CD4-positive, alpha-beta T cell (primary cell): Measurements from ENCODE around the gene ITPRIPL1. TPM values are rescaled to one million over a fixed set of nuclear protein-coding genes. Genes with fewer than 3 reads are reported as not detected.
"Not testable (repeated sequence)": the region's sequence is repeated elsewhere in the genome, so short reads cannot be mapped to it uniquely, and the experiment has no call there.

Experiments used
- ATAC-seq: fragments of 200-7000 bp; cut with Tn5 transposase; one replicate; pipeline ENCODE4 v1.10.0; 2022; ENCODE audit warnings: mild to moderate bottlenecking; ENCODE audit not compliant: poor library complexity
- CTCF ChIA-PET: fragments of 350-600 bp; sonication (Branson Sonifier 250); formaldehyde crosslinking; loops from one replicate; lab custom pipeline; 2021; ENCODE audit warnings: antibody characterized with exemption, inconsistent platforms; lab: Charles Lee
- POLR2A ChIA-PET: fragments of 350-600 bp; sonication (Branson Sonifier 250); formaldehyde crosslinking; loops from one replicate; lab custom pipeline; 2021; ENCODE audit warnings: antibody characterized with exemption, inconsistent platforms; lab: Charles Lee
- DNase-seq, 14 experiments: peaks; one replicate each; pipeline ENCODE4 v3.0.0-alpha.2; 2013 to 2020; ENCODE audit warnings: mixed read lengths in 2 of 14
- H3K27ac ChIP-seq, 2 donors: one replicate each; pipeline versions ENCODE4 v1.5.1 to v1.7.0; 2013; ENCODE audit warnings: low read length in 2 of 2, low read depth in 1 of 2, mild to moderate bottlenecking in 1 of 2
- H3K27me3 ChIP-seq, 2 experiments: 1 replicate in 1 of 2; 2 replicates in 1 of 2; pipeline versions ENCODE4 v1.6.1 to v1.7.0; 2013; ENCODE audit warnings: low read length in 2 of 2, control low read depth in 1 of 2, mild to moderate bottlenecking in 1 of 2, moderate library complexity in 1 of 2; ENCODE audit not compliant: insufficient read depth in 2 of 2, control insufficient read depth in 1 of 2
- H3K36me3 ChIP-seq: one replicate; pipeline ENCODE4 v1.6.1; 2013; ENCODE audit warnings: low read length, control low read depth; ENCODE audit not compliant: insufficient read depth
- H3K4me1 ChIP-seq: one replicate; pipeline ENCODE4 v1.6.1; 2013; ENCODE audit warnings: low read length, control low read depth; ENCODE audit not compliant: insufficient read depth
- H3K4me3 ChIP-seq: one replicate; pipeline ENCODE4 v1.5.1; 2013; ENCODE audit warnings: mild to moderate bottlenecking, low read length, moderate library complexity
- H3K9me3 ChIP-seq, 2 experiments: 1 replicate in 1 of 2; 2 replicates in 1 of 2; pipeline versions ENCODE4 v1.6.1 to v1.7.0; 2013; ENCODE audit warnings: low read length in 2 of 2, mild to moderate bottlenecking in 2 of 2, control low read depth in 1 of 2, moderate library complexity in 1 of 2; ENCODE audit not compliant: control insufficient read depth in 1 of 2, insufficient read depth in 1 of 2
- H3K27ac Mint-ChIP-seq: one replicate; pipeline ENCODE4 v1.8.0; 2020; ENCODE audit warnings: mixed read lengths
- H3K27me3 Mint-ChIP-seq: one replicate; pipeline ENCODE4 v1.8.0; 2021; ENCODE audit warnings: mixed read lengths
- H3K36me3 Mint-ChIP-seq: one replicate; pipeline ENCODE4 v1.8.0; 2021; ENCODE audit warnings: low read depth, mixed read lengths
- H3K4me1 Mint-ChIP-seq: one replicate; pipeline ENCODE4 v1.8.0; 2021; ENCODE audit warnings: low read depth, mixed read lengths
- H3K4me3 Mint-ChIP-seq: one replicate; pipeline ENCODE4 v1.8.0; 2020; ENCODE audit warnings: mild to moderate bottlenecking, mixed read lengths
- H3K9me3 Mint-ChIP-seq: one replicate; pipeline ENCODE4 v1.8.0; 2020; ENCODE audit warnings: mixed read lengths
- CTCF ChIP-seq: fragments of 200-600 bp; IDR thresholded peaks from one replicate; pipeline ENCODE4 v1.8.0; 2022; ENCODE audit warnings: antibody characterized with exemption, mild to moderate bottlenecking
- intact Hi-C, 2 experiments: fragments of 100-400 bp; cut with DNase I in 1 of 2; cut with micrococcal nuclease in 1 of 2; formaldehyde crosslinking; loops; one replicate each; pipeline versions ENCODE4 v1.15.1 to v1.9.0; 2023 to 2025; cut with DNase I, micrococcal nuclease
- total RNA-seq, 174 experiments: library from RNA in 2 of 174; stranded (reverse) in 2 of 174; gene quantifications; one replicate each; pipeline ENCODE4 v1.2.3 and lab custom pipeline; 2021 to 2026

ITPRIPL1 gene
- total RNA-seq, 2 experiments from 2014 or later = 5.1 to 5.7 TPM

GRCh38 chr2:96287273-96287856 lies 37.8 kb upstream of the ITPRIPL1 start:
- H3K4me1 Mint-ChIP-seq = no peaks in the 10 kb centered on the region
- Histone ChIP-seq H3K36me3 (peaks cover 99% of the 10 kb centered on the region), H3K27me3 (no peaks in the 10 kb centered on the region), H3K27ac (no peak overlapping the region), H3K4me3 (no peak overlapping the region), H3K9me3 (no peaks in the 10 kb centered on the region), H3K4me1 (no peaks in the 10 kb centered on the region)
- ChIA-PET POLR2A (no interaction called here), CTCF (no interaction called here)
- no peaks in the 10 kb centered on the region for H3K27me3 Mint-ChIP-seq
- H3K4me3 Mint-ChIP-seq = no peak overlapping the region
- ATAC-seq = no peak
- no peak for DNase-seq
- H3K36me3 Mint-ChIP-seq = peaks cover 100% of the 10 kb centered on the region
- TF ChIP-seq CTCF = no peak
- no peaks in the 10 kb centered on the region for H3K9me3 Mint-ChIP-seq
- intact Hi-C loops = no loop called here
- H3K27ac Mint-ChIP-seq = no peak overlapping the region

GRCh38 chr2:96291751-96292150 lies 33.4 kb upstream of the ITPRIPL1 start:
- ChIA-PET CTCF (no interaction called here), POLR2A (interaction anchor here (1.1 kb wide), 1 partner anchor 9 kb away, joined by 6 read pairs; no protein-coding TSS in a partner anchor)
- TF ChIP-seq CTCF = no peak
- no peaks in the 10 kb centered on the region for H3K9me3 Mint-ChIP-seq
- peaks cover 99% of the 10 kb centered on the region for H3K36me3 ChIP-seq
- no peaks in the 10 kb centered on the region for H3K27me3 ChIP-seq
- H3K36me3 Mint-ChIP-seq = peaks cover 100% of the 10 kb centered on the region
- H3K4me1 Mint-ChIP-seq = no peaks in the 10 kb centered on the region
- H3K9me3 ChIP-seq = no peaks in the 10 kb centered on the region
- no peak overlapping the region for H3K4me3 Mint-ChIP-seq
- no peak overlapping the region for H3K4me3 ChIP-seq
- no peak overlapping the region for H3K27ac Mint-ChIP-seq
- DNase-seq (no peak), ATAC-seq (no peak)
- H3K27ac ChIP-seq = no peak overlapping the region
- intact Hi-C loops = no loop called here
- no peaks in the 10 kb centered on the region for H3K27me3 Mint-ChIP-seq
- no peaks in the 10 kb centered on the region for H3K4me1 ChIP-seq

GRCh38 chr2:96294271-96294670 lies 30.8 kb upstream of the ITPRIPL1 start:
- H3K36me3 Mint-ChIP-seq = peaks cover 100% of the 10 kb centered on the region
- H3K4me3 ChIP-seq, H3K27me3 Mint-ChIP-seq, H3K27me3 ChIP-seq, intact Hi-C loops, H3K9me3 Mint-ChIP-seq, ATAC-seq, H3K9me3 ChIP-seq, H3K27ac Mint-ChIP-seq, H3K4me3 Mint-ChIP-seq, H3K4me1 Mint-ChIP-seq, H3K27ac ChIP-seq, H3K4me1 ChIP-seq, DNase-seq: not testable (repeated sequence)
- POLR2A ChIA-PET = interaction anchor here (1.5 kb wide), 1 partner anchor 11 kb away, joined by 5 read pairs; the partner anchor contains the start of gene SNRNP200
- CTCF ChIA-PET = interaction anchor here (1.0 kb wide), 1 partner anchor 10 kb away, joined by 3 read pairs; no protein-coding TSS in a partner anchor
- peaks cover 99% of the 10 kb centered on the region for H3K36me3 ChIP-seq

GRCh38 chr2:96296925-96297324 lies 28.2 kb upstream of the ITPRIPL1 start:
- Histone ChIP-seq H3K4me3 (no peak overlapping the region), H3K27ac (no peak overlapping the region), H3K36me3 (peaks cover 99% of the 10 kb centered on the region), H3K27me3 (no peaks in the 10 kb centered on the region), H3K9me3 (no peaks in the 10 kb centered on the region), H3K4me1 (peaks cover 9% of the 10 kb centered on the region)
- DNase-seq (no peak), ATAC-seq (no peak)
- ChIA-PET POLR2A (no interaction called here), CTCF (no interaction called here)
- intact Hi-C loops = no loop called here
- no peak overlapping the region for H3K27ac Mint-ChIP-seq
- H3K27me3 Mint-ChIP-seq = no peaks in the 10 kb centered on the region
- no peak for TF ChIP-seq CTCF
- H3K4me3 Mint-ChIP-seq = no peak overlapping the region
- no peaks in the 10 kb centered on the region for H3K9me3 Mint-ChIP-seq
- peaks cover 24% of the 10 kb centered on the region for H3K4me1 Mint-ChIP-seq
- peaks cover 97% of the 10 kb centered on the region for H3K36me3 Mint-ChIP-seq
